Posterior cingulate gyrus (tissue), 11 donors: ENCODE data around the gene URGCP.
"Not testable (repeated sequence)": the region's sequence is repeated elsewhere in the genome, so short reads cannot be mapped to it uniquely, and the experiment has no call there.

Experiments
- DNase-seq, 10 donors: peaks; one replicate each; pipeline versions ENCODE4 v3.0.0 to v3.0.0-alpha.2; 2020 to 2021; ENCODE audit warnings: mixed read lengths in 3 of 10
- intact Hi-C: fragments of 100-400 bp; cut with DNase I; formaldehyde crosslinking; loops from one replicate; pipeline ENCODE4 v1.15.1; 2023

URGCP gene

GRCh38 chr7:43921423-43921822 lies 15.0 kb upstream of the URGCP start:
- no peak for DNase-seq
- intact Hi-C loops, result no loop called here

DNA sequence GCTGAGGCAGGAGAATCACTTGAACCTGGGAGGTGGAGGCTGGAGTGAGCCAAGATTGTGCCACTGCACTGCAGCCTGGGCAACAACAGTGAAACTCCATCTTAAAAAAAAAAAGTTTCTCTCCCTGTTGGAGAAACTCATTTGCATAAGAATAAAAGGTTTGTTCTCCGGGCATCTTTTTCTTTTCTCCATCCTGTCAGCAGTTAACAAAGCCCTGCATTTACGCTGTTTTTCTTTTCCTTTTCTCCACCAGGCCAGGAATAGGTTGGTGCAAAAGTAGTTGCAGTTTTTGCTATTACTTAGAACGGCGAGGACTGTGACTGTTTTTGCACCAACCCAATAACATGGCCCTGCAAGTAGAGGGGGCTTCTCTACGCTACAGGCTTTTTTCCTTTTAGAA lies 9.5 kb upstream of the URGCP start:
- intact Hi-C loops, result no loop called here
- DNase-seq, result no peak

GRCh38 chr7:43914795-43915194 lies 8.4 kb upstream of the URGCP start:
- no peak for DNase-seq
- intact Hi-C loops, result no loop called here

DNA sequence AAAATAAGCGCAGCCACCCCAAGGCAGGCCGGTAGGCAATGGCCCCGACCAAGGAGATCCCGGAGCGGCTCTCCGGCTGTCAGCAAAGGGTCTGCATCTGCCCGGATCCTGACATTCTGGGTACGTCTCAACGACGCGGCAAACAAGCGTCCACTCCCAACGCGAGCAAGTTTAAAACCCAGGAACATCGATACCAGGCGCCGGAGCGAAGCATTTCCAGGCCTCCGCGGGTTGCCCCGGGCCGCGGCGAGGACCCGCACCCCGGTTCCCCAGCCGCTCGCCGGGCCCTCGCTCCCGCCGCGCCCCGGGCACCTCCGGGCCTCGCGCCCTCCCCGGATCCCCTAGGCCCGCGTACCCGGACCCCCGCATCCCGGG lies 453 bp downstream of the URGCP start:
- peak in 8 of 10 donors; percentile 34 to 92 (median 39) for DNase-seq
- intact Hi-C loops, result no loop called here

GRCh38 chr7:43905209-43905946 lies 1.0 kb downstream of the URGCP start:
- DNase-seq, result peak in 2 of 10 donors; percentile 19 to 86
- intact Hi-C loops, result no loop called here

- DNase-seq, result no peak
- intact Hi-C loops, result no loop called here
Observed at GRCh38 chr7:43904533-43905208, 1.7 kb downstream of the URGCP start.

GRCh38 chr7:43902542-43903054 lies 3.8 kb downstream of the URGCP start:
- intact Hi-C loops, result no loop called here
- no peak for DNase-seq

DNA sequence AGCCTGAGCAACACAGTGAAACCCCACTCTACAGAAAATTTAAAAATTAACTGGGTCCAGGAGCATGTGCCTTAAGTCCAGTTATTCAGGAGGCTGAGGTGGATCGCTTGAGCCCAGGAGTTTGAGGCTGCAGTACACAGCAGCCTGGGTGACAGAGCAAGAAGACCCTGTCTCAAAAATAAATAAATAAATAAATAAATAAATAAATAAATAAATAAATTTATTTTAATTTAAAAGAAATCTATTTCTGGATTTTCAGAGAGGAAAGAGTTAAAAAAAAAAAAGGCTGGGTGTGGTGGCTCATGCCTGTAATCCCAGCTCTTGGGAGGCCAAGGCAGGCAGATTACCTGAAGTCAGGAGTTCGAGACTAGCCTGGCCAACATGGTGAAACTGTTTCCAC lies 7.8 kb downstream of the URGCP start:
- DNase-seq, intact Hi-C loops: not testable (repeated sequence)

- intact Hi-C loops, result no loop called here
Observed at GRCh38 chr7:43895847-43896415, 10.5 kb downstream of the URGCP start.

GRCh38 chr7:43891069-43891955 lies 15.1 kb downstream of the URGCP start:
- no peak for DNase-seq
- intact Hi-C loops, result no loop called here

More at GRCh38 chr7:43895847-43896415, 10.5 kb downstream of the URGCP start:
- DNase-seq, result no peak

GRCh38 chr7:43890468-43890867 lies 15.9 kb downstream of the URGCP start:
- no peak for DNase-seq
- intact Hi-C loops, result no loop called here

- intact Hi-C loops, result no loop called here
Observed at GRCh38 chr7:43888993-43889945, 17.1 kb downstream of the URGCP start.

GRCh38 chr7:43884617-43885016 lies 21.8 kb downstream of the URGCP start:
- no peak for DNase-seq
- intact Hi-C loops, result no loop called here

More at GRCh38 chr7:43888993-43889945, 17.1 kb downstream of the URGCP start:
- DNase-seq, result no peak

GRCh38 chr7:43884209-43884608 lies 22.2 kb downstream of the URGCP start:
- DNase-seq, result no peak
- intact Hi-C loops, result no loop called here

DNA sequence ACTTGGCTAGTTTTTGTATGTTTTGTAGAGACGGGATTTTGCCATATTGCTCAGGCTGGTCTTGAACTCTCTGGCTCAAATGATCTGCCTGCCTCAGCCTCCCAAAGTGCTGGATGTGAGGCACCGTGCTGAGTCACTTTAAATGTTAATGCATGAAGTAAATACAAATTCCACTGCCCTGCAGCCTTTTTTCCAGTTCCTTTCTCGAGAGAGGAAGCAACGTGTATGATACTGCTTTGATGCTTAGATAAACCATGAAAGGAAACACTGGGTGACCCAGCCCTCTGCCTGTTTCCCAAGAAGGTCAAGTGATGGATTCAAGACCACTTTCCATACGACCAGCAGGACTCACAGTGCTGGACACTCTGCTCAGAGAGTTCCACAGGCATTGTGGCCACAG lies 25.8 kb downstream of the URGCP start:
- no peak for DNase-seq
- intact Hi-C loops, result no loop called here

DNA sequence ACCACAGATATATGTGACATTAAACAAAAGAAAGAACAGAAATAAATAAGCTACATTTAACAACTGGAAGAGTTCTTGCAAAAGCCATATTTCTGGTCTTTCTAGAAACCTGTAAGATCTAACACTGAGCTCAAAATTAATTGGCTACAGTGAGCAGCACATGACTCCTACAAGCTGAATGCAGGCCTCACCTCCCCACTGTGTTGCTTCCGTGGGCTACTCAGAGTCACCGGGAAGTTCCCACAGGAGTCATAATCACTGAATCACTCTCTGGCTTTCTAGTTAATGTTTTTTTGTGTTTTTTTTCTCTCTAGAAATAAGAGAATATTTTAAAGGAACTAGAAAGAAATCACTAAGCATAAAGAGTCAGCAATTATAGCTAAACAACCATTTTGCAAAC lies 26.9 kb downstream of the URGCP start:
- intact Hi-C loops, result no loop called here
- DNase-seq, result no peak

- no peak for DNase-seq
- intact Hi-C loops, result no loop called here
Observed at GRCh38 chr7:43878867-43879266, 27.5 kb downstream of the URGCP start.

DNA sequence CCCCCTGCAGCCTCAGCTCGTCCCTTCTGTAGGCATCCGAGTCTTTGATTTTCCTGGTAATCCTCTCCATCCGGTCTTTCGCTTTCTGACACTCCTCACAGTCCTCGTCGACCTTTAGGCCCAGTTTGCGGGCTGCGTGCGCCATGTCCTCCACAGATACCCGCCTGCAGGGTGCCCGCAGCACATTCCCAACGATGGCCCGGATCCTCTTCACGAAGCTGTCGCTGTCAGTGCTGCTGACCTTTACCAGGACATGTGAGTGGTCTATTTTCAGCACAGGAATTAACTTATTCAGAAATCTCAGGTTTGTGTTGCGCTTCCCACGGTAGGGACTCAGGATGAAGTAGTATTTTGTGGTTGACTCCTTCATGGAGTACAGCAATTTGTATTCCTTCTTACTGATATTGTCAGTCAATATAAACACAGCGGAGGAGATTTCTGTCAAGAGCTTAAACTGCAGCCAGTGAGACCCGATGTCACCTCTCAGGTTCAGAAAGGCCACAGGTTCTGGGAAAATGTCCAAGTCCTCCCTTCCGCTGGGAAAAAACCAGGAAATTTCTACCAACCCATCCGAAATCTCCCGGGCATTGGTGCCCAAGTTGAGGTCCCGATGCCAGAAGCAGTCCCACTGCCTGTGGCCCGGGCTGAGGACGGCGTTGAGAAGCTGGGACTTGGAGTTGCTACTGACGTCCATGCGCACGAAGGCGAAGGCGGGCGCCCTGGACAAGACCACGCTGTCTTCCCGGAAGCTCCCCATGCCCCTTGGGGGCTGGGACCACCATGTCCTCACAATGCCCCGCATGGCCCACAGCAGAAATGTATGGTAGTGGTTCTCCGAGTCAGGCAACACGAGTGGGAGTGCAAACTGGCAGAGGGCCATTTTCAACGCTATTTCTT lies 28.2 kb downstream of the URGCP start:
- intact Hi-C loops, result no loop called here
- DNase-seq, result no peak
